ENCODE results near the gene EBI3.

EBI3 gene

DNA sequence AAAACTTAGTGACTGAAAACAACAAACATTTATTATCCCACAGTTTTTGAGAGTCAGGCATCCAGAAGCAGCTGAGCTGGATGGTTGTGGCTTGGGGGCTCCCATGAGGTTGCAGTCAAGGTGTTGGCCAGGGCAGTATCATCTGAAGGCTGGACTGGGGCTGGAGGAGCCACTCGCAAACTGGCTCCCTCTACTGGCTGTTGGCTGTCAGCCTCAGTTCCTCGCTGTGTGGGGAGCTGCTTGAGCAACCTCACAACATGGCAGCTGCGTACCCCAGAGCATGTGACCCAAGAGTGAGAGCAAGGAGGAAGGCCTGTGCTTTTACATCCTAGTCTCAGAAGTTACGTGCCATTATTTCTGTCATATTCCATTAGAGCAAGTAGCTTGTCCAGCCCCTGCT is 27.2 kb downstream of the EBI3 start:
- H3K27me3 ChIP-seq = no peaks in the 10 kb centered on the region
- no peak for TF ChIP-seq CTCF (IDR thresholded peaks at IDR 0.05)
- H3K36me3 ChIP-seq = peaks cover 93% of the 10 kb centered on the region
- H3K27ac ChIP-seq = no peak overlapping the region
- no peak overlapping the region for H3K4me3 ChIP-seq (ENCODE audit: low read depth in 1 of 2, low read length in 1 of 2)
- H3K4me1 ChIP-seq (ENCODE audit: control insufficient read depth in 1 of 2, insufficient read depth in 1 of 2, low read depth in 1 of 2, low read length in 1 of 2) = no peaks in the 10 kb centered on the region
- H3K9me3 ChIP-seq = no peaks in the 10 kb centered on the region

- peaks cover 93% of the 10 kb centered on the region for H3K36me3 ChIP-seq
- H3K27me3 ChIP-seq = no peaks in the 10 kb centered on the region
- no peak overlapping the region for H3K4me3 ChIP-seq (ENCODE audit: low read depth in 1 of 2, low read length in 1 of 2)
- H3K9me3 ChIP-seq = no peaks in the 10 kb centered on the region
- H3K4me1 ChIP-seq (ENCODE audit: control insufficient read depth in 1 of 2, insufficient read depth in 1 of 2, low read depth in 1 of 2, low read length in 1 of 2) = no peaks in the 10 kb centered on the region
- TF ChIP-seq CTCF (IDR thresholded peaks at IDR 0.05) = no peak
- no peak overlapping the region for H3K27ac ChIP-seq
Observed at GRCh38 chr19:4257025-4257424, 27.7 kb downstream of the EBI3 start.

- H3K9me3 ChIP-seq = no peaks in the 10 kb centered on the region
- H3K4me3 ChIP-seq (ENCODE audit: low read depth in 1 of 2, low read length in 1 of 2) = no peak overlapping the region
- H3K27ac ChIP-seq = no peak overlapping the region
- H3K27me3 ChIP-seq = no peaks in the 10 kb centered on the region
- no peak for TF ChIP-seq CTCF (IDR thresholded peaks at IDR 0.05)
- H3K36me3 ChIP-seq = peaks cover 92% of the 10 kb centered on the region
- no peaks in the 10 kb centered on the region for H3K4me1 ChIP-seq (ENCODE audit: control insufficient read depth in 1 of 2, insufficient read depth in 1 of 2, low read depth in 1 of 2, low read length in 1 of 2)
Observed at GRCh38 chr19:4258181-4258580, 28.9 kb downstream of the EBI3 start.

- H3K4me3 ChIP-seq (ENCODE audit: low read depth in 1 of 2, low read length in 1 of 2) = no peak overlapping the region
- no peaks in the 10 kb centered on the region for H3K9me3 ChIP-seq
- no peaks in the 10 kb centered on the region for H3K27me3 ChIP-seq
- no peaks in the 10 kb centered on the region for H3K4me1 ChIP-seq (ENCODE audit: control insufficient read depth in 1 of 2, insufficient read depth in 1 of 2, low read depth in 1 of 2, low read length in 1 of 2)
- no peak for TF ChIP-seq CTCF (IDR thresholded peaks at IDR 0.05)
- H3K27ac ChIP-seq = no peak overlapping the region
- peaks cover 90% of the 10 kb centered on the region for H3K36me3 ChIP-seq
Observed at GRCh38 chr19:4260613-4261191, 31.4 kb downstream of the EBI3 start.

- Histone ChIP-seq H3K36me3 (peaks cover 87% of the 10 kb centered on the region), H3K27me3 (no peaks in the 10 kb centered on the region), H3K27ac (no peak overlapping the region), H3K9me3 (no peaks in the 10 kb centered on the region), H3K4me3 (ENCODE audit: low read depth in 1 of 2, low read length in 1 of 2) (no peak overlapping the region), H3K4me1 (ENCODE audit: control insufficient read depth in 1 of 2, insufficient read depth in 1 of 2, low read depth in 1 of 2, low read length in 1 of 2) (no peaks in the 10 kb centered on the region)
- TF ChIP-seq CTCF (IDR thresholded peaks at IDR 0.05) = no peak
Observed at GRCh38 chr19:4264812-4265211, 35.5 kb downstream of the EBI3 start.

Data from neutrophil (primary cell).